GM12873 (cell line): Measurements from ENCODE around the gene DET1.

Source experiments
- TF ChIP-seq, protein P1 (sequence below): IDR thresholded peaks from 2 replicates; pipeline ENCODE4 v1.5.1; 2012; ENCODE audit warnings: low read depth, mild to moderate bottlenecking, moderate library complexity, low read length, control low read depth; ENCODE audit not compliant: insufficient read depth; ENCODE audit errors: missing control alignments

The DET1 gene

GRCh38 chr15:88542342-88542733 is 4.1 kb downstream of the DET1 start:
- TF ChIP-seq, protein P1, sequence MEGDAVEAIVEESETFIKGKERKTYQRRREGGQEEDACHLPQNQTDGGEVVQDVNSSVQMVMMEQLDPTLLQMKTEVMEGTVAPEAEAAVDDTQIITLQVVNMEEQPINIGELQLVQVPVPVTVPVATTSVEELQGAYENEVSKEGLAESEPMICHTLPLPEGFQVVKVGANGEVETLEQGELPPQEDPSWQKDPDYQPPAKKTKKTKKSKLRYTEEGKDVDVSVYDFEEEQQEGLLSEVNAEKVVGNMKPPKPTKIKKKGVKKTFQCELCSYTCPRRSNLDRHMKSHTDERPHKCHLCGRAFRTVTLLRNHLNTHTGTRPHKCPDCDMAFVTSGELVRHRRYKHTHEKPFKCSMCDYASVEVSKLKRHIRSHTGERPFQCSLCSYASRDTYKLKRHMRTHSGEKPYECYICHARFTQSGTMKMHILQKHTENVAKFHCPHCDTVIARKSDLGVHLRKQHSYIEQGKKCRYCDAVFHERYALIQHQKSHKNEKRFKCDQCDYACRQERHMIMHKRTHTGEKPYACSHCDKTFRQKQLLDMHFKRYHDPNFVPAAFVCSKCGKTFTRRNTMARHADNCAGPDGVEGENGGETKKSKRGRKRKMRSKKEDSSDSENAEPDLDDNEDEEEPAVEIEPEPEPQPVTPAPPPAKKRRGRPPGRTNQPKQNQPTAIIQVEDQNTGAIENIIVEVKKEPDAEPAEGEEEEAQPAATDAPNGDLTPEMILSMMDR: no peak

- TF ChIP-seq, protein P1: no peak
These were observed 4.7 kb downstream of the DET1 start for GRCh38 chr15:88541709-88542341.

DNA sequence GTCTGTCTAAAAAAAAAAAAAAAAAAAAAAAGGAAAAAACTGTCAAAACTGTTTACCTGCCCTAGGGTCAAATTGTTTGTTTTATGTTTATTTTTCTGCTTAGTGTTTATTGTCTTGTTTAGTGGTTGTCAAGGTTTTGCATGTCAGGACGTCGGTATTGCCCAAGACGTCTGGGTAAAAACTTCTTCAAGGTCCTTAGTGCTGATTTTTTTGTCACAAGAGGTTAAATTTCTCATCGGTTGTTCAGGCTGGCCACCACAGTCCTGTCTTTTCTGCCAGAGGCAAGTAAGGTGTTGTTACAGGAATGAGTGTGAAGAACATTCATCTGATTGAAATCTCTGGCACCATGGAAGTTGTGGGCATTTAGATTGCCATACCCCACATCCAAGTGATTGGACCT is 7.0 kb downstream of the DET1 start:
- TF ChIP-seq, protein P1: no peak

- TF ChIP-seq, protein P1: no peak
These were observed 7.5 kb downstream of the DET1 start for GRCh38 chr15:88538972-88539371.

GRCh38 chr15:88537591-88538317 is 8.7 kb downstream of the DET1 start:
- TF ChIP-seq, protein P1: no peak

- TF ChIP-seq, protein P1: no peak
These were observed 10.7 kb downstream of the DET1 start for GRCh38 chr15:88535607-88536313.

- TF ChIP-seq, protein P1: no peak
These were observed 11.4 kb downstream of the DET1 start for GRCh38 chr15:88535100-88535499.
